A673 (cell line): Measurements from ENCODE around the gene ITPRID2. TPM values are rescaled to one million over a fixed set of nuclear protein-coding genes. Genes with fewer than 3 reads are reported as not detected.

Experiments
- BruUV-seq: library from RNA; stranded (reverse); fragments of 400-500 nt; replicated peaks from 2 replicates; lab custom pipeline; 2021; lab: Mats Ljungman, UMichigan
- CTCF ChIA-PET: fragments of 300-600 bp; sonication (Branson Sonifier 250); formaldehyde crosslinking; loops from one replicate; lab custom pipeline; 2022; ENCODE audit warnings: antibody characterized with exemption; lab: Charles Lee
- POLR2A ChIA-PET: fragments of 300-600 bp; sonication (Branson Sonifier 250); formaldehyde crosslinking; loops from one replicate; lab custom pipeline; 2022; ENCODE audit warnings: antibody characterized with exemption; ENCODE audit not compliant: low non-redundant PET; lab: Charles Lee
- DNase-seq: peaks from one replicate; pipeline ENCODE4 v3.0.0-alpha.2; 2015; ENCODE audit warnings: low spot score
- H3K27ac ChIP-seq: fragments of 200-600 bp; sonication (generic); 2 replicates; pipeline ENCODE4 v1.5.1; 2016; ENCODE audit warnings: mixed run types, low read depth, mild to moderate bottlenecking, mixed read lengths, antibody characterized with exemption, low read length; ENCODE audit not compliant: poor library complexity, severe bottlenecking
- H3K27me3 ChIP-seq: fragments of 200-600 bp; sonication (generic); replicated peaks from 2 replicates; pipeline ENCODE4 v1.6.1; 2017; ENCODE audit warnings: mixed run types, low read depth, mild to moderate bottlenecking, mixed read lengths, antibody characterized with exemption, low read length; ENCODE audit not compliant: insufficient read depth, poor library complexity
- H3K36me3 ChIP-seq: fragments of 200-600 bp; sonication (generic); 2 replicates; pipeline ENCODE4 v1.6.1; 2016; ENCODE audit warnings: mixed run types, mild to moderate bottlenecking, mixed read lengths, antibody characterized with exemption, low read length; ENCODE audit not compliant: insufficient read depth, poor library complexity, severe bottlenecking
- H3K4me1 ChIP-seq: fragments of 200-600 bp; sonication (generic); 2 replicates; pipeline ENCODE4 v1.6.1; 2017; ENCODE audit warnings: mixed run types, mild to moderate bottlenecking, mixed read lengths, antibody characterized with exemption, low read length; ENCODE audit not compliant: insufficient read depth, poor library complexity, severe bottlenecking
- H3K4me3 ChIP-seq: fragments of 200-600 bp; sonication (generic); 2 replicates; pipeline ENCODE4 v1.5.1; 2016; ENCODE audit warnings: low read depth, mixed run types, mild to moderate bottlenecking, mixed read lengths, low read length; ENCODE audit not compliant: poor library complexity, severe bottlenecking
- H3K9me3 ChIP-seq: fragments of 200-600 bp; sonication (generic); 2 replicates; pipeline ENCODE4 v1.6.1; 2016; ENCODE audit warnings: mixed run types, low read depth, mild to moderate bottlenecking, mixed read lengths, antibody characterized with exemption, low read length; ENCODE audit not compliant: poor library complexity, severe bottlenecking
- EZH2 ChIP-seq: fragments of 200-600 bp; sonication (generic); IDR thresholded peaks from 2 replicates; pipeline ENCODE4 v1.6.1; 2017; ENCODE audit warnings: borderline replicate concordance, low read depth, mild to moderate bottlenecking, mixed read lengths, antibody characterized with exemption, low read length; ENCODE audit not compliant: poor library complexity, severe bottlenecking
- intact Hi-C: fragments of 100-400 bp; cut with micrococcal nuclease; formaldehyde crosslinking; loops from one replicate; pipeline ENCODE4 v1.10.0; 2022; ENCODE audit not compliant: unreplicated experiment
- total RNA-seq: library from RNA; stranded (reverse); gene quantifications from 2 replicates; pipeline ENCODE4 v1.2.3, GENCODE V29; 2021
- TF ChIP-seq, protein P1 (sequence below): fragments of 300-800, 200-600 bp; sonication (generic); conservative IDR thresholded peaks from 2 replicates; pipeline ENCODE4 v1.5.1; 2017; ENCODE audit warnings: low read depth, mild to moderate bottlenecking, antibody characterized with exemption, low read length, moderate library complexity, mixed read lengths

Gene ITPRID2
- total RNA-seq, 1 experiment from 2014 or later: 141 TPM

DNA sequence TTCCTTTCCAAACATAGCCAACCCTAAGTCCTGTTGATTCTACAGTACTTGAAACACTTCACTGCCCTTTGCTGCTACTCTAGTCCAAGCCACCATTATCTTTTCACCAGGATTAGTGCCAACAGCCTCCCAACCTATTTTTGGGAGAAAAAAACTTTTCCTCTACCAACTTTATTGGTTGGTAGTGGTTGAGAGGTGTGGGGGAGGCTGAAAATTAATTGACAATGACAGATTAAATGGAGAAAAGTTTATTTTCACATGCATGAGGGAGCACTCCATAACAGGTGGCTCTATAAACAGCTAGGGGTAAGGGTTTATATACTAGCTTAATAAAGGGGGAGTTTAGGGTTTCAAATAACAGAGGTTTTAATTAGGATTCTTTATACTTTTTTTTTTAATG is 37.8 kb upstream of the ITPRID2 start:
- no peak for DNase-seq
- ChIA-PET CTCF (no interaction called here), POLR2A (no interaction called here)
- H3K9me3 ChIP-seq: no peaks in the 10 kb centered on the region
- no peak overlapping the region for H3K27ac ChIP-seq
- TF ChIP-seq, protein P1, sequence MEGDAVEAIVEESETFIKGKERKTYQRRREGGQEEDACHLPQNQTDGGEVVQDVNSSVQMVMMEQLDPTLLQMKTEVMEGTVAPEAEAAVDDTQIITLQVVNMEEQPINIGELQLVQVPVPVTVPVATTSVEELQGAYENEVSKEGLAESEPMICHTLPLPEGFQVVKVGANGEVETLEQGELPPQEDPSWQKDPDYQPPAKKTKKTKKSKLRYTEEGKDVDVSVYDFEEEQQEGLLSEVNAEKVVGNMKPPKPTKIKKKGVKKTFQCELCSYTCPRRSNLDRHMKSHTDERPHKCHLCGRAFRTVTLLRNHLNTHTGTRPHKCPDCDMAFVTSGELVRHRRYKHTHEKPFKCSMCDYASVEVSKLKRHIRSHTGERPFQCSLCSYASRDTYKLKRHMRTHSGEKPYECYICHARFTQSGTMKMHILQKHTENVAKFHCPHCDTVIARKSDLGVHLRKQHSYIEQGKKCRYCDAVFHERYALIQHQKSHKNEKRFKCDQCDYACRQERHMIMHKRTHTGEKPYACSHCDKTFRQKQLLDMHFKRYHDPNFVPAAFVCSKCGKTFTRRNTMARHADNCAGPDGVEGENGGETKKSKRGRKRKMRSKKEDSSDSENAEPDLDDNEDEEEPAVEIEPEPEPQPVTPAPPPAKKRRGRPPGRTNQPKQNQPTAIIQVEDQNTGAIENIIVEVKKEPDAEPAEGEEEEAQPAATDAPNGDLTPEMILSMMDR: no peak
- no peak for TF ChIP-seq EZH2
- no peaks in the 10 kb centered on the region for H3K27me3 ChIP-seq
- peaks cover 33% of the 10 kb centered on the region for H3K4me1 ChIP-seq
- intact Hi-C loops: no loop called here
- no peaks in the 10 kb centered on the region for H3K36me3 ChIP-seq
- no TSS peak for BruUV-seq
- no peak overlapping the region for H3K4me3 ChIP-seq

- Histone ChIP-seq H3K27me3 (no peaks in the 10 kb centered on the region), H3K4me3 (no peak overlapping the region), H3K9me3 (no peaks in the 10 kb centered on the region), H3K36me3 (no peaks in the 10 kb centered on the region), H3K4me1 (peaks cover 7% of the 10 kb centered on the region), H3K27ac (no peak overlapping the region)
- ChIA-PET CTCF (no interaction called here), POLR2A (no interaction called here)
- TF ChIP-seq, protein P1: no peak
- no peak for TF ChIP-seq EZH2
- BruUV-seq: no TSS peak
- intact Hi-C loops: no loop called here
- DNase-seq: no peak
Observed at GRCh38 chr2:181857483-181857882, 34.0 kb upstream of the ITPRID2 start.

- no peak for DNase-seq
- Histone ChIP-seq H3K36me3 (no peaks in the 10 kb centered on the region), H3K27ac (no peak overlapping the region), H3K9me3 (no peaks in the 10 kb centered on the region), H3K4me3 (no peak overlapping the region), H3K4me1 (peaks cover 7% of the 10 kb centered on the region), H3K27me3 (no peaks in the 10 kb centered on the region)
- BruUV-seq: no TSS peak
- intact Hi-C loops: no loop called here
- ChIA-PET CTCF (no interaction called here), POLR2A (no interaction called here)
- TF ChIP-seq, protein P1: no peak
- no peak for TF ChIP-seq EZH2
Observed at GRCh38 chr2:181858600-181858999, 32.9 kb upstream of the ITPRID2 start.
